HG03135 (cell line): ENCODE data around the gene TMEM94.

Experiments used
- ATAC-seq: cut with Tn5 transposase; IDR thresholded peaks from one replicate; pipeline ENCODE4 v1.9.1; 2021; ENCODE audit warnings: mild to moderate bottlenecking, moderate library complexity; ENCODE audit not compliant: unreplicated experiment

The TMEM94 gene

DNA sequence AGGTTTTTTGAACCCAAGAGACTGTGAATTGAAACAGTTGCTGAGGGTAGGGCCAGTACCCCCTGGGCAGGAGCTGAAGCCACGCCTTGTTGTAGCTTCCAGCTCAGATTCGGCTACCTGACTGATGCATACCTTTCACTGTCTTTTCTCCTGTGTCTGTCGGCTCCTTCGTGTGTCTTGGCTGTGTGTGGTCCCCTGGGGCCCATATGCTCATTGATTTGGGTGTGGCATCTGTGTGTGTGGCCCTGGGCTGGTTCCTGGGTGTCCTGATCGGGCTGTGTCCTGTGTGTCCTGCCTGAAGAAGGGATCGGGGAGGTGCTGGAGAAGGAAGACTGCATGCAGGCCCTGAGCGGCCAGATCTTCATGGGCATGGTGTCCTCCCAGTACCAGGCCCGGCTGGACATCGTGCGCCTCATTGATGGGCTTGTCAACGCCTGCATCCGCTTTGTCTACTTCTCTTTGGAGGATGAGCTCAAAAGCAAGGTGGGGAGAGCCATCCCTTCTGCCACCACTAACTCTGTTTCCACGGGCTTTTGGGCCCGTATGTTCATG is 38.0 kb downstream of the TMEM94 start:
- ATAC-seq, result no peak

DNA sequence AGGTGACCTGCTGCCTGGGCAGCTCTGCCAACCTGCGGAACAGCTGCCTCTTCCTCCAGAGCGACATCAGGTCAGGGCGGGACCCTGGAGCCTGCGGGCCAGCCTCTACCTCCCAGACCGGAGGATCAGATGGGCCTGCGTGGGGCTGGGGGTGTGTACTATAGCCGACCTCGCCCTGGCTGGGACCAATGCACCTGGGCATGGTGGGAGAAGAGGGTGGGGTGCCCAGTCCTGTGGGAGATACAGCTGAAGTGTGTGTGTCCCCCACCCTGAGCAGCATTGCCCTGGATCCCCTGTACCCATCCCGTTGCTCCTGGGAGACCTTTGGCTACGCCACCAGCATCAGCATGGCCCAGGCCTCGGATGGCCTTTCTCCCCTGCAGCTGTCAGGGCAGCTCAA is 39.6 kb downstream of the TMEM94 start:
- ATAC-seq, result no peak

DNA sequence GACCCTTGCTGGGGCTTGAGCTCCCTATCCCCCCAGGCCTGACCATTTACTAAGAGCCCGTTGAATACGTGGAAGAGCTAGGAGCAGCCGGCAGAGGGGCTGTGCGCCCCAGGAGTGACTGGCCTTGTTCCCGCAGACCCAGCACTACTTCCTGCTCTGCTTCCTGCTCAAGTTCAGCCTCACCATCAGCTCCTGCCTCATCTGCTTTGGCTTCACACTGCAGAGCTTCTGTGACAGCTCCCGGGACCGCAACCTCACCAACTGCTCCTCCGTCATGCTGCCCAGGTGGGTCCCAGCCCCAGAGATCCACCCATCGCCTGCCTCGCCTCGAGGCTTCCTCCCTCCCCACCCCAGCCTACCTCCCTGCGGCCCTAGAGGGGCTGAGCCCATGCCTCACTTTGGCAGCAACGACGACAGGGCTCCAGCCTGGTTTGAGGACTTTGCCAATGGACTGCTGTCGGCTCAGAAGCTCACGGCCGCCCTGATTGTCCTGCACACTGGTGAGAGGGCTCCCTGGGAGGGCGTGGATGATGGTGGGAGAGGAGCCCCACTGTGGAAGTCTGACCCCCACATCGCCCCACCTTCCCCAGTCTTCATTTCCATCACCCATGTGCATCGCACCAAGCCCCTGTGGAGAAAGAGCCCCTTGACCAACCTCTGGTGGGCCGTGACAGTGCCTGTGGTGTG is 41.7 kb downstream of the TMEM94 start:
- ATAC-seq, result no peak

DNA sequence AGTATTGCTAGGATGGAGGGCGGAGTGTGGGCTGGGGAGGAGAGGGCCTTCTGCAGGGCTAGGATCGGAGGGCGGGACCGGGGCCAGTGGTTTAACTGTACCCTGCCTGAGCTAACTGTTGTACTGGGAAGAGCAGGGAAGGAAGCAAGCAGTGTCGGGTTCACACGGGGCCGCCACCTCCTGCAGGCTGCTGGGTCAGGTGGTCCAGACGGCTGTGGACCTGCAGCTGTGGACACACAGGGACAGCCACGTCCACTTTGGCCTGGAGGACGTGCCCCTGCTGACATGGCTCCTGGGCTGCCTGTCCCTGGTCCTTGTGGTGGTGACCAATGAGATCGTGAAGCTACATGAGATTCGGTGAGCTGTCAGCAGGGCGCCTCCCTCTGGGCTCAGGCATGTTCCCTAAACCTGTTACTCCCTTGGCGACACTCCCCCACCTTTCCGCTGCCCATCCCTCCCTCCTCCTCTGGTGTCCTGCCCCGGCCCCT is 42.3 kb downstream of the TMEM94 start:
- no peak for ATAC-seq

DNA sequence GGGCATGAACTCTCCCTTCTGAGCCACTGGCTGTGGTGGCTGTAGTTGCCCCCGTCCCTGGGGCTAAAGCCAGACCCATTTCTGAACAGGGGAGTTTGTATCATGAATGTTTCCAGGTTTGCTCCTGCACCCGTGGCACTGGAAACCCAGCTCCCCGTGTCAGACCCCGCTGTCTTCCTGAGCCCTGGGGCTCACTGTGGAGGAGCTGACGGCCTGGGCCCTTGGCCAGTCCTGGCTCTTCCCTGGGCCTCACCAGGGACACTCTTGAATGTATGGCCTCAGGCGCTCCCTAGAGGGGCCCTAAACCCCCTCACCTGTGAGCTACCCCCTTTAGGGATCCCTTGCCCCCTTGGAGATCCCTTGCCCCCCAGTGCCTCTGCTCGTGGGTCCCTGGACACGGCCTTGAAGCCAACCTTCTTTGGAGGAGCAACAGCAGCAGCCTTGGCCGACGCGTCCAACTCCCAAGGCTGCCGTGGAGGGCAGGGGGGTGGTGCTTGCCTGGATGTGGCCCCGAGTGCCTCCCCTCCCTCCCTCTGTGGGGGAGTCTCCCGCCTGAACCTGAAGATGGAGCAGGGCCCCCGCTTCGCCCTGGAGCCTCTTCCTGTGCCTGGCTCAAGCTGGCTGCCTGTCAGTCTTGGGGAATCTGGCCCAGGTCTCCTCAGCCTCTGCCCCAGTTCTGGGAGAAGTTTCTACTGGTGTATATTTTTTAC is 43.0 kb downstream of the TMEM94 start:
- no peak for ATAC-seq

DNA sequence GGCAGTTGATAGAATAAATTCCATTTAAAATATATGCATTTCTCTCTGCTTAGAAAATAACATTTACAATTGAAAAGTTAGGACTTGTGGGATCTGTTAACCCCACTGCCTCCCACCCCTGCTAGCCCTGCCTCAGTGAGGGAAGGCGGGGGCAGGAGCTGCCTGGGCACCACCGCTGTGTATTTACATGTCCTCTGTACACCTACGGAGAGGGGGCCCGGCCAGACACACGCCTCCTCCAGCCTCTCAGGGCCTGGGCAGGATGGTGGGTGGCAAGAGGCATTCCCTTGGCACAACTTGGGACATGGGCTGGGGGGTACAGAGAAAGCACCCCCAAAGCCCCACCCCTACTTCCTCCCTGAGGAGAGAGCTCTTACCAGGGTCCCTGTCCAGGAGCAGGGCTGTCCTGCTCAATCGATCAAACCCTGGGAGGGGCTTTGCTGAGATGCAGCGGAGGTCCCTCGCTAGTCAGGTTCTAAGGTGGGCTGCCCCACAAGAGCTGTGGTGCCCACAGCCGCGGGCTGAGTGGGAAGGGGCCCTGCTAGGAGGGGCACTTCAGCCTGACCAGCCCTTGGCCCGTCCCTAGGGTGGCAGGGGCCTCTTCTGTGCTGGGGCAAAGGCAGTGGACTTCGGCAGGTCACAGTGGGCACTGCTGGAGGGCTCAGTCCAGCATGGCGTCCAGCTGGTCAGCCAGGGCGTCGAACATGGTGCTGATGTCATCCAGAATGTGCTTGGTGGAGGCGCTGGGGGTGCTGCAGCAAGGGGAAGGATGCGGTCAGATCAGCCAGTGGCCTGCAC is 44.2 kb downstream of the TMEM94 start:
- ATAC-seq, result no peak

DNA sequence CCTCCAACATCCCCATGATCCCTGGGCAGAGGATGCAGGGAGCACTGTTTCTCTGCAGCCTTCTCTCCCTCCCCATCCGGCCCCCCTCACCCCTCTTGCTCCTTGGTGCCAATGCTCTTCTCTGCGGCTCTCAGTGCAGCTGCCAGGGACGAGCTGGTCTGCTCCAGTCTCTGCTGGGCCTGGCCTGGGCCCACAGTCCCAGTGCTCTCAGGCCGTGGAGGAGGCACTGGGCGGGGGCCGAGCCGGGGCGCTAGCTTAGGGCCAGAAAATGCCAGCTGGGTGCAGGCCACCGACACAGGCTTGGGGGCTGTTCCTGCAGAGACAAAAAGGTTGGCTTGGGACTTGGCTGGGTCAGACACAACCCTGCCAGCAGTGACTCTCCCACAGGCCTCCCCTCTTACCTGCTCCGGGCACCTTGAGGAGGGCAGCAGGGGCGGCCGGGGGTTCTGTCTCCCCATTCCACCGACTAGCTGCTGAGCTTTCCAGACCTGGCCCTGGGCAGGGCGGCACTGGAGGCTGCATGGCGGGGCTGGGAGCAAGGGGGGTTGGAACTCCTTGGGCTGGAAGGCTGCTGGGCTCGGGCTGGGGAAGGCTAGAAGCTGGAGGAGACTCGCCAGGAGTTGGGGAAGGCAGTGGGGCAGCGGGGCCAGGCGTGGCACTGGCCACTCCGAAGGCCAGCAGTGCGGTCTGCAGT is 45.1 kb downstream of the TMEM94 start:
- no peak for ATAC-seq

DNA sequence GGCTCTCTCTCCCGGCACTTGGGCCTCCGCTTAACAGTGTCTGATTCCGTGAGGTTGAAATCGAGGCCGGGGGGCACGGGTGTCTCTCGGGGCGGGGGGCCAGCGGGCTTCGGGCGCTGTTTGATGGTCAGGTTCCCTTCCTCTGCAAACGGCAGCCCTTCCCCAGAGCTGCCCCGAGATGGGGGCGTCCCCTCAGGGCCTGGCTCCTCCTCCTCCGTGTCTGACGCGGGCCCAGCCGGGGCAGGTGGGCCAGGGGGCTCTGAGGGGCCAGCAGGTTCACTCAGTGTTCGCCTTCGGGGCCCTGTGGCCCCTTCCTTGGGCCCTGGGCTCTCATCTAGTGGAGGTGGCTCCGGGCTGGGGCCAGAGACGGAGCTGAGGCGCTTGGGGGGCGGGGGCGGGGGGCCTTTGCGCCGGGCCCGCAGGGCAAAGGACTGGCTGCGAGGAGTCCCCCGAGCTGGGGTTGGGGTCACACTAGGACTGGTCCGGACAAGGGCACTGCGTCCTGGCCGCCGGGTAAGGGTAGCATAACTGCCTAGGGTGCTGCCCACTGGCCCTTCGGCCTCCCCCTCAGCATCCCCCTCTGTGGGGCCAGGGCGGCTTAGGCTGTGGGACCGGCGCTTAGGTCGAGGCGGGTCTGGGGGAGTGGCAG is 45.8 kb downstream of the TMEM94 start:
- ATAC-seq, result no peak

DNA sequence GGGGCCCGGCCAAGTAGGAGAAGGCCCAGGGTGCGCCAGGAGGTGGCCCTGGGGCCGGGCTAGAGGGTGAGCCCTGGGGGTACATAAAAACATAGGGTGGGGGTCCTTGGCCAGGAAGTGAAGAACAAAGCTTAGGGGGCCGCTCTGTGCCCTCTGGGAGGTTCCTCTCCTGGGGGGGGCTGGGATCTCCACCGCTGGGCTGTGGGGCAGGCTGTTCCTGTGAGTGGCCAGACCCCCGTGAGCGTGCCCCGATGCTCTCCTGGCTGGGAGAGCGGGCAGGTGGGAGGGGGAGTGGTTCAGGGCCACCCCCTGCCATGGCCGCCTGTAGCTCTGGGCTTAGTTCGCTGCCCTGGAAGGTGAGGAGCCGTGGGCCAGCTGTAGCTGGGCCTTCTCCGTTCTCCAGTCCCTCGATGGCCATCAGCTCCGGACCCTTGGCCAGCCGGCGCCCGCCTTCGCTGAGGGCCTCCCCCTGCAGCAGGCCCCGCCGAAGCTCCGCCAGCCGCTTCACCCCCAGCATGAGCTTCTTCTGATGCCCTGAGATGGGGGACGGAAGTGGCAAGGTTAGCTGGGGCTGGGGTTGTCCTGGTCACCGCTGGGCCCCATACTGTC is 46.4 kb downstream of the TMEM94 start:
- no peak for ATAC-seq

DNA sequence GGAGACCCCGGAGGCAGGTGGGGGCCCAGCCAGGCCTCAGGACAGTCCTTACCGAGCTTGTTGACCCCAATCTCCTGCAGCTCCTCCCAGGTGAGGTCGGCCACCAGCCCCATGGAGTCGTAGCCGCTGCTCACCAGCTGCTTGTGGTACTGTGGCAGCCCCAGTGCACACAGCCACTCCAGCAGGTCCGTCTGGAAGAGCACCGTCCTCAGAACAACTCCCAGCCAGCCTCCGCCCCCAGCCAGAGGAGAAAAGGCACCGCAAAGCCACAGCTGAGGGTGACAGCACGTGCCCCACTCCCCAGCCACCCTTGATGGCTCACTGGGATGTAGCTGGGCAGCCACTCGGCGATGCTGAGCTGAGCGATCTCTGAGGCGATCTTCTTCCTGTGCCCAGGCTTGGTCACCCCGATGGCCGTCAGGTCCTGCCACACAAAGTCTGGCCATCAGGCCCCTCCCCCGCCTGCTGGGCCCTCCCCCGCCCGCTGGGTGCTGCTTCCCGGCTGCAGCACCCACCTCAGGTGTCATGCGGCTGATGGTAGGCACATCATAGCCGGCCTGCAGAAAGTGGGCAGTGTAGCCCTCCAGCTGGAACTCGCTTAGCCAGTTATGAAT is 47.0 kb downstream of the TMEM94 start:
- ATAC-seq, result no peak

DNA sequence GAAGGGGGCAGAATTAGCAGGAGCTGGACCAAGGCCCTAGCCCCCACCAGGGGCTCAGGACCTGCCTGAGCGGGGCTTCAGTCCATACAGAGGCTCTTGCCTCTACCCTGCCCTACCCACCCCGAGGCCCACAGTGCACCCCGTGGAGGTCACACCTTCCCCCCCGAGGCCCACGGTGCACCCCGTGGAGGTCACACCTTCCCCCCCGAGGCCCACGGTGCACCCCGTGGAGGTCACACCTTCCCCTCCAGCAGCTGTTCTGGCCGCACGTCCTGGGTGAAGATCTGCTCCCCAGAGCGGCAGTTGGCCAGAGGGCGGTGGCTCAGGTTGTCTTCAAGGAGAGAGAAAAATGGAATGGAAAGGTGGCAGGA is 47.5 kb downstream of the TMEM94 start:
- no peak for ATAC-seq

DNA sequence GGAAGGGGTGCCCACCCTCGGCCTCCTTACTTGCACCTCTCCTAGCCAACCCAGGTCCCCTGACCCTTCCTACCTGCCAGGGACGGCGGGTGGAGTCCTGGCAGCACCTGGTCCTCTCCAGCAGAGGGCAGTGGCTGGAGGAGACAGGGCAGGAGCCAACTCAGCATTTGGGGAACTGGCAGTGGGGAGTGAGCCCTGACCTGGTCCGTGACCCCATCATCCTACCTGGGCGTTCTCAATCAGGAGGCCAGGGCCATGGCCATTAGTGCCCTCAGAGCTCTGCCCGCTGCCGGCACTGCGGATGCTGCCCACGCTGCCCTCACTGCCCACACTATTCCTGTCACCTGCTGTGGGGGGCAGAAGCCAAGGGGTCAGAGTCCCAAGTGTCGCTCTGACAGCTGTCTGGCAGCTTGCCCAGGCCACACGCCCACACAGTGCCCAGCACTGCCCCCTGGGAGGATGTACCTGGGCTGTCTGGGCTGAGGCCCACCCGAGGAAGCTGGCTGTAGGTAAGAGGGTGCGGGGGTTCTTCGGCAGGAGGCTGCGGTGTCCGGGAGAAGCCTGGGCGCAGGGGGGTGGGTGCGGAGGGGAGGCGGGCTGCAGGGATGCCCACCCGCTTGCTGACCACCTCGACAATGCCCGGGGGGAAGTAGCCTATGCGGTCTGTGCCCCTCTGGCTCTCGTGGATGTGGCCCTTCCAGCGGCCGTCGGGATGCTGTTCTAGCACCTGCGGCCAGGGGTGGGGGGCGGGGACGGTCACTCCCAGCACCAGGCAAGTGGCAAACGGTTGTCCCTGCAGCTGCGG is 48.1 kb downstream of the TMEM94 start:
- no peak for ATAC-seq

DNA sequence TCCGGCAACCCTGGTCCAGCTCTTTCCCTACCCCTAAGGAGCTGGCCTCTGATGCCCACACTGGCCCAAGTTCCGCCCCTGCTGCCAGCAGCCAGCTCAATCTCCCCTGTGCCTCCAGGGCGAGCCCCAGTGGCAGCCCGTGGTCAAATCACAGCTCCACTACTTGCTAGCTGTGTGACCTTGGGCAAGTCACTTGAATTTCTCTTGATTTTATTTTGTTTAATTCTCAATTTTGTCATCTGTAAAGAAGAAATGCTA is 48.6 kb downstream of the TMEM94 start:
- no peak for ATAC-seq

DNA sequence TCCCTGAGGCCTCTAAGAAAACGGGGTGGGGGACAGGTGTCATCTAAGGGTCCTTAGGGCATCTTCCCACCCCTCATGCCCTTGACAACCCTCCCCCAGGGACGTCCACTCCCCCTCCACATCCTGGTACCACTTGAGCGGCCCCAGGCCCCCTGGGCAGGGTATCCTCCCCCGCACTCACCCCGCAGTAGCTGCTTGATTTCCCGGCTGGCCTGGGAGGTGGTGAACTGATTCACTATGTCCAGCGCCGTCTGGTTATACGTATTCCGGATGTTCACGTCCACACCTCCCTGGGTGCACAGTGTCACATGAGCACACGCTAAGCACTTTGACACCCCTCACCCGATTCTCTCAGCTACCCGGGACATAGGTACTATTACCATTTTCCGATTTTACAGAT is 49.2 kb downstream of the TMEM94 start:
- ATAC-seq, result no peak

DNA sequence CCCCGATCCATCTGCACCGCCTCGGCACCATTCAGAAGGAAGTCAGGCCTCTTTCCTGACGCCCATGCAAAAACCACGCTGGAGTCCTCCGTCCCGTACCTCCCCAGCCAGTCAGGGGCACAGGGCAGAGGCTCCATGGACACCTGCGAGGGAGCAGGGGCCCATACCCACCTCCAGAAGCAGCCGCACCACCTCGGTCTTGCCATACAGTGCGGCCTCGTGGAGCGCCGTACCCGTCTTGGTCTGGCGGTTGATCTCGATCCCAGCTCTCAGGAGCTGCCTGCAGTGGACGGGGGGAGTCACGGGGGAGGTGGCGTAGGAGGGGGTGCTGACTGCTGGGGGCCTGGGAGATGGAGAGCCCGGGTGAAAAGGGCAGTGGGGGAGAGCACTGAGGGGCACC is 49.7 kb downstream of the TMEM94 start:
- no peak for ATAC-seq

DNA sequence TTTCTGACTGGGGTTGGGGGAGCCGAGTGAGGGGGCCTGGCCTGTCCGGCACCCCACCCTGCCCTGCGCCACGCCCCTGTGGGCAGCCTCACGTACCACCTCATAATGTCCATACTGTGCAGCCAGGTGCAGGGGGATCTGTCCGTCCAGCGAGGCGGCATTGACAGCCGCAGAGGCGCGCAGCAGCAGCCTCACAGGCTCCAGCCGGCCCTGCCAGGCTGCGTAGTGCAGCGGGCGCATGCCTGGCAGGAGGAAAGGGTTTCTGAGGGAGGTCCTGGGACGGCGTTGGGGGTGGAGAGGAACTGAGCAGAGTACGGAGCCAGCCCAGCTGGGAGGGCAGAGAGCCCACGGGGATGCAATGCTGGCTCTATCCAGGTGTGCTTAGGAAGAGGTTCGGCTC is 50.5 kb downstream of the TMEM94 start:
- no peak for ATAC-seq

DNA sequence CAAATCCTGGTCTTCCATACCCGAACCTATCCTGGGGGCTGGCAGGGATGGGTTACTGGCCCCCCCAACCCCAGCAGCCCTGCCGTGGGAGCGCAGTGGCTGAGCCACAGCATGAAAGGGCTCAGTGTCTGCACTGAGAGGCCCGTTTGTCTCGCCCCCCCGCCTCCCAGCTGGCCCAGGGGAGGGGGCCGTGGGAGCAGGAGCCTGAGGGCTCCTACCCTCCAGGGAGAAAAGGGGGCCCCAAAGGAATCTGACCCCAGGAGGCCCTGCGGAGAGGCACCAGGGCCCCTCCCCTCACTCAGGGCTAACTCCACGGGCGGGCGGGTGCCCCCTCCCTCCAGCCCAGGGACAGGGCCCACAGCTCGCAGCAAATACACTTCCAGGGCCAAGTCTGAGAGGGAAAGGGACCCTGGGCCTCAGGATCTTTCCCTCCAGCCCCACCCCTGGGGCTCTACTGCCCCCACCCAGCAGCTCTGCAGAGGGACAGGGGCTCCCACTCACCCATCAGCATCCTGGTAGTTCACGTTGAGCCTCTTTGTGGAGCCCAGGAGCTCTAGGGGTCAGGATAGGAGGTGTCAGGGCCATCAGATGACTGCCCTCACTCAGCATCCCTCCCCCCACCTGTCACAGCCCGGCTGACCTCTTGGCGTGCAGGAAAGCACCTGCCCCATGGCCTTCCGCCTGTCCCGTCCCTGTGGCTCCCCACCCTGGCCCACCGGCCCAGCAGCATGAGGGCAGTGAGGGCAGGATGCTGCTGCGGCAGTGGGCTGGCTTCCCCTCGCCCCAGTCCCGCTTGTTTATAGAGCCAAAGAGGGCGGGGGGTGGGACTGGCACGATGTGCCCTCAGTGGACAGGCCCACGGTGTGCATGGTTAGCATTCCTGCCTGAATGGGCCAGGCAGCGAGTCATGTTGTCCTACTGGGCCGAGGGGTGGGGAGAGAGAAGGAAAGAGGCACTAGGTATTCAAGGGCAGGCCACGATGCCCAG is 51.6 kb downstream of the TMEM94 start:
- ATAC-seq, result no peak

DNA sequence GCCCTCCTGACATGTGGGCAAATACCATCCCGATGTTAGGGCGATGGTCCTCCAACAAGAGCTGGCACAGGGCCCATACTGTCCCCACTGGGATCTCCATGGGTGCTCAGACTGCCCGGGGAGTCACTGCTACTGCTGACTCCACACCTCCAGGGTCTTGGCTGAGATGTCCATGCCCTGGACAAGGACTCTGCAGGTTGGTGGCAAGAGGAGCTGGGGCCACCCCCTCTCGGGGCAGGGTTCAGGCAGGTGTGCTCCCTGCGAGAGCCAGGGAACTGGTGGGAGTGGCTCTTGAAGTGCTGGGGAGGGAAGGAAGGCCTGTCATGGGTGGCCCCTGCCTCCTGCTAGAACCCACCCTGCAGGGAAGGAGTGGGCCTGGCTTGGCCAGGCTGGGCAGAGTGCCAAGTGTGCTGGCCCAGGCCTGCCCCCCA is 52.5 kb downstream of the TMEM94 start:
- ATAC-seq, result no peak
